GM21423 (cell line): ENCODE results near the gene WWOX.
"Not testable (repeated sequence)": the region's sequence is repeated elsewhere in the genome, so short reads cannot be mapped to it uniquely, and the experiment has no call there.

Source experiments
- ATAC-seq: cut with Tn5 transposase; IDR thresholded peaks from one replicate; pipeline ENCODE4 v1.9.1; 2021; ENCODE audit warnings: mild to moderate bottlenecking, moderate library complexity; ENCODE audit not compliant: unreplicated experiment

WWOX gene

GRCh38 chr16:79206889-79207288 is 1107.4 kb downstream of the WWOX start:
- ATAC-seq: no peak

- no peak for ATAC-seq
Measured at GRCh38 chr16:79209308-79209707, 1109.9 kb downstream of the WWOX start.

GRCh38 chr16:79210607-79211006 is 1111.2 kb downstream of the WWOX start:
- no peak for ATAC-seq

GRCh38 chr16:79211586-79211985 is 1112.1 kb downstream of the WWOX start:
- ATAC-seq: no peak

GRCh38 chr16:79212114-79212791 is 1112.8 kb downstream of the WWOX start:
- ATAC-seq: no peak

- ATAC-seq: no peak
Measured at GRCh38 chr16:79213214-79213613, 1113.8 kb downstream of the WWOX start.

GRCh38 chr16:79215289-79215688 is 1115.8 kb downstream of the WWOX start:
- no peak for ATAC-seq

GRCh38 chr16:79217375-79218011 is 1118.0 kb downstream of the WWOX start:
- no peak for ATAC-seq

- ATAC-seq: no peak
Measured at GRCh38 chr16:79218351-79218750, 1118.9 kb downstream of the WWOX start.

GRCh38 chr16:79225994-79226393 is 1126.5 kb downstream of the WWOX start:
- not testable (repeated sequence) for ATAC-seq

GRCh38 chr16:79229361-79229760 is 1129.9 kb downstream of the WWOX start:
- ATAC-seq: no peak

GRCh38 chr16:79245700-79246099 is 1146.2 kb downstream of the WWOX start:
- not testable (repeated sequence) for ATAC-seq

- ATAC-seq: no peak
Measured at GRCh38 chr16:79247386-79247785, 1147.9 kb downstream of the WWOX start.

GRCh38 chr16:79248351-79248750 is 1148.9 kb downstream of the WWOX start:
- no peak for ATAC-seq

- no peak for ATAC-seq
Measured at GRCh38 chr16:79250502-79251098, 1151.1 kb downstream of the WWOX start.

- ATAC-seq: no peak
Measured at GRCh38 chr16:79253100-79253631, 1153.7 kb downstream of the WWOX start.

GRCh38 chr16:79257953-79258490 is 1158.6 kb downstream of the WWOX start:
- ATAC-seq: no peak

- not testable (repeated sequence) for ATAC-seq
Measured at GRCh38 chr16:79260890-79261289, 1161.4 kb downstream of the WWOX start.

GRCh38 chr16:79261481-79261940 is 1162.1 kb downstream of the WWOX start:
- ATAC-seq: no peak

GRCh38 chr16:79261944-79262552 is 1162.6 kb downstream of the WWOX start:
- ATAC-seq: no peak
